ENCODE results near the gene KCNAB1.
"Not testable (repeated sequence)": the region's sequence is repeated elsewhere in the genome, so short reads cannot be mapped to it uniquely, and the experiment has no call there.

The KCNAB1 gene

DNA sequence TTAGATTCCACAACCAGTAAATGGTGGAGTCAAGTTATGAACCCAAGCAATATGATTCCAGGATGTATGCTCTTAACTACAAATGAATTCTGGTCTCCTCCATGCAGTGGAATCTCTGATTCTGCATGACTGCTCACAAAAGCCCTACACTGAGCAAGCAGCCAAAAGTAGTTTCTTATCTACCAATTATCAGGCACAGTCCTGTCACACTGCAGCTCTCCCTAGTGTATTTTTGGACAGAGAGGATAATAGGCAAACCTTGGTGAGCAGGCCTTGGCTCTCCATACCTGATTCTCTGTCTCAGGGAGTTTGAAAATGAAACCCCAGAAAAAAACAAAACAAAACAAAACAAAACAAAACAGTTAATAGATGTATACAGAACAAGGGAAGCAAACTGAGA lies 438.0 kb downstream of the KCNAB1 start:
- no peaks in the 10 kb centered on the region for H3K36me3 ChIP-seq (ENCODE audit: control insufficient read depth, insufficient read depth, low read length)
- no peak overlapping the region for H3K4me3 ChIP-seq (ENCODE audit: low read length)
- no peaks in the 10 kb centered on the region for H3K9me3 ChIP-seq (ENCODE audit: control insufficient read depth, low read length)

DNA sequence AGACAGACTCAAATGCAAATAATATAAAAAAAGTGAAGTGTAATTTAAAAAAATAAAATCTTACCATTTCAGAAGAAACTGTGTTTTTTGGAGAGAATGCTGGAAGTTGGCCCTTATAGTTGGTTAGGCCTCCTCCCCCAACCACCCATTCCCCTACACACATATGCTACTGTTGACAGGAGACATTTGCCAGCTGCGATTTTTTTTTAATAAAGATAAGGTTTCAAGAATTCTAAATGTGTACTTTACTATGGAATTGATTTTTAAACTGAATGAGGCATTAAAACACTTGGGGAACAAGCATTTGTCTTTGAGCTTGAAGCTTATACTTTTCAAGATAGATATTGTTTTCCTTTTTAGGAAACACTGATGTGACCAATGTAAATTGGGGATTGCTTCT lies 438.9 kb downstream of the KCNAB1 start:
- Histone ChIP-seq H3K9me3 (ENCODE audit: control insufficient read depth, low read length) (no peaks in the 10 kb centered on the region), H3K27me3 (ENCODE audit: control insufficient read depth, insufficient read depth, low read length) (no peaks in the 10 kb centered on the region), H3K36me3 (ENCODE audit: control insufficient read depth, insufficient read depth, low read length) (no peaks in the 10 kb centered on the region), H3K4me1 (ENCODE audit: control insufficient read depth, insufficient read depth, low read length) (no peaks in the 10 kb centered on the region), H3K4me3 (ENCODE audit: low read length) (no peak overlapping the region), H3K9ac (ENCODE audit: low read length) (no peak overlapping the region)

More for the DNA sequence above, 438.0 kb downstream of the KCNAB1 start:
- H3K27me3 ChIP-seq (ENCODE audit: control insufficient read depth, insufficient read depth, low read length): no peaks in the 10 kb centered on the region
- peaks cover 5% of the 10 kb centered on the region for H3K4me1 ChIP-seq (ENCODE audit: control insufficient read depth, insufficient read depth, low read length)
- H3K9ac ChIP-seq (ENCODE audit: low read length): no peak overlapping the region

DNA sequence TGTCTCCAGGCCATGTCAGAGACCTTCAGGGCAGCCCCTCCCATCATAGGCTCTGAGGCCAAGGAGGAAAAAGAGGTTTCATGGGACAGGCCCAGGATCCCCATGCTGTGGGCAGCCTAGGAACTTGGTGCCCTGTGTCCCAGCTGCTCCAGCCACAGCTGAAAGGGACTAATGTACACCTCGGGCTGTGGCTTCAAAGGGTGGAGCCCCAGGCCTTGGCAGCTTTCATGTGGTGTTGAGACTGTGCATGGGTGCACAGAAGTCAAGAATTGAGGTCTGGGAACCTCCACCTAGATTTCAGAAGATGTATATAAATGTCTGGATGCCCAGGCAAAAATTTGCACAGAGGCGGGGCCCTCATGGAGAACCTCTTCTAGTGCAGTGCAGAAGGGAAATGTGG lies 441.2 kb downstream of the KCNAB1 start:
- H3K9me3 ChIP-seq (ENCODE audit: control insufficient read depth, low read length): no peaks in the 10 kb centered on the region
- no peaks in the 10 kb centered on the region for H3K36me3 ChIP-seq (ENCODE audit: control insufficient read depth, insufficient read depth, low read length)
- H3K27me3 ChIP-seq (ENCODE audit: control insufficient read depth, insufficient read depth, low read length): no peaks in the 10 kb centered on the region
- no peak overlapping the region for H3K4me3 ChIP-seq (ENCODE audit: low read length)
- no peaks in the 10 kb centered on the region for H3K4me1 ChIP-seq (ENCODE audit: control insufficient read depth, insufficient read depth, low read length)
- H3K9ac ChIP-seq (ENCODE audit: low read length): no peak overlapping the region

DNA sequence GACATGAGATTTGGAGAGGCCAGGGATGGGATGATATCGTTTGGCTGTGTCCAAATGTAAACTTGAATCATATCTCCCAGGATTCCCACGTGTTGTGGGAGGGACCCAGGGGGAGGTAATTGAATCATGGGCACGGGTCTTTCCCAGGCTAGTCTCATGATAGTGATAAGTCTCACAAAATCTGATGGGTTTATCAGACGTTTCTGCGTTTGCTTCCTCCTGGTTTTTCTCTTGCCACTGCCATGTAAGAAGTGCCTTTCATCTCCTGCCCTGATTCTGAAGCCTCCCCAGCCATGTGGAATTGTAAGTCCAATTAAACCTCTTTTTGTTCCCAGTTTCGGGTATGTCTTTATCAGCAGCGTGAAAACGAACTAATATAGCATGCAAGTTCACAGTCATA lies 442.1 kb downstream of the KCNAB1 start:
- H3K9me3 ChIP-seq (ENCODE audit: control insufficient read depth, low read length); H3K9ac ChIP-seq (ENCODE audit: low read length); H3K4me1 ChIP-seq (ENCODE audit: control insufficient read depth, insufficient read depth, low read length); H3K36me3 ChIP-seq (ENCODE audit: control insufficient read depth, insufficient read depth, low read length); H3K4me3 ChIP-seq (ENCODE audit: low read length); H3K27me3 ChIP-seq (ENCODE audit: control insufficient read depth, insufficient read depth, low read length): not testable (repeated sequence)

DNA sequence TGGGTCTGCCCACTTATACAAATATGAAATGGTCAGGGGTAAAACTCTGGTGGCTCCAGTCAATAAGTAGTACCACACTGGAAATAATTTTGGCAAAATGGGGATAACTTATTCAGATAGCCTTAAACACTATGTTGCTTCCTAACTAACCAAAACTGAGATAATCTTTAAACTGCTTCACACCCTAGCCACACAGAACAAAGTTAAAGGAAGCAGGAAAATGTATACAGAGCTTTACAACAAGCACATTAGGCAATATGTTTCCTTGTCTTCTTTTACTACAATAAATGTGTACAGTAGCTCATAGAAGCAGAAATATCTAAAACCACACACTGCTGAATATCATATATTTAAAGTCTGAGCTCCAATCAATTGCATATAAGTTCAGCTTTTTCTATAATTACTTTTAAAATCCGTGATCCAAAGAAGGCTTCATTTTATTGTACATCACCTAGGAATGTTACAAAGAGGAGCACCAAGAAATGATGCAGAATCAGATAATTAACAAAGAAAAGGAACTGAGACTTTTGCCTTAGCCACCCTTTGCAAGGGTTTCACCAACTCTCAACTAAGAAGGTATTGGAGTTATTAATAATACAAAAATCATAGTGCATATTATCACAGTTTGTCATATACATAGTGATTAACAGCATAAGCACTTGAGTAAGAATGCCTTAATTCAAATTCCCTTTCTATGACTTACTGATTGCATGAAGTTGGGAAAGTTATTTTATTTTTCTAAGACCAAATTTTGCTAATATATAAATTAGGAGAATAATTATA lies 443.7 kb downstream of the KCNAB1 start:
- Histone ChIP-seq H3K4me3 (ENCODE audit: low read length) (no peak overlapping the region), H3K9me3 (ENCODE audit: control insufficient read depth, low read length) (no peaks in the 10 kb centered on the region), H3K4me1 (ENCODE audit: control insufficient read depth, insufficient read depth, low read length) (no peaks in the 10 kb centered on the region), H3K9ac (ENCODE audit: low read length) (no peak overlapping the region), H3K27me3 (ENCODE audit: control insufficient read depth, insufficient read depth, low read length) (no peaks in the 10 kb centered on the region), H3K36me3 (ENCODE audit: control insufficient read depth, insufficient read depth, low read length) (no peaks in the 10 kb centered on the region)

DNA sequence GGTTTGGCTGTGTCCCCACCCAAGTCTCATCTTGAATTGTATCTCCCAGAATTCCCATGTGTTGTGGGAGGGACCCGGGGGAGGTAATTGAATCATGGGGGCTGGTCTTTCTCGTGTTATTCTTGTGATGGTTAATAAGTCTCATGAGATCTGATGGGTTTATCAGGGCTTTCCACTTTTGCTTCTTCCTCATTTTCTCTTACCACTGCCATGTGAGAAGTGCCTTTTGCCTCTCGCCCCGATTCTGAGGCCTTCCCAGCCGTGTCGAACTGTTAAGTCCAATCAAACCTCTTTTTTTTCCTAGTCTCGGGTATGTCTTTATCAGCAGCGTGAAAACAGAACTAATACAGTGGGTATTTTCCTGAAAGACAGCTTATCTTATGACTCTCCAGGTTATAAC lies 448.6 kb downstream of the KCNAB1 start:
- not testable (repeated sequence) for H3K9ac ChIP-seq (ENCODE audit: low read length); H3K4me1 ChIP-seq (ENCODE audit: control insufficient read depth, insufficient read depth, low read length); H3K36me3 ChIP-seq (ENCODE audit: control insufficient read depth, insufficient read depth, low read length); H3K27me3 ChIP-seq (ENCODE audit: control insufficient read depth, insufficient read depth, low read length); H3K4me3 ChIP-seq (ENCODE audit: low read length); H3K9me3 ChIP-seq (ENCODE audit: control insufficient read depth, low read length)

DNA sequence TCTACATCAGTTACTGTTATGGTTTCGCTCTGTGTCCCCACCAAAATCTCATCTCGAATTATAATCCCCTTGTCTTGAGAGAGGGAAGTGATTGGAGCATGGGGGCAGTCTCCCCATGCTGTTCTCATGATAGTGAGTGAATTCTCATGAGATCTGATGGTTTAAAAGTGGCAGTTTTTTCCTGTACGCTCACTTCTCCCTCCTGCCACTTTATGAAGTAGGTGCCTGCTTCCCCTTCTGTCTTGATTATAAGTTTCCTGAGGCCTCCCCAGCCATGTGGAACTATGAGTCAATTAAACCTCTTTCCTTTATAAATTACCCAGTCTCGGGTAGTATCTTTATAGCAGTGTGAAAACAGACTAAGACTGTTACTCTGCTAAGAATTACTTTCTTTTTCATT lies 449.5 kb downstream of the KCNAB1 start:
- H3K27me3 ChIP-seq (ENCODE audit: control insufficient read depth, insufficient read depth, low read length); H3K4me3 ChIP-seq (ENCODE audit: low read length); H3K4me1 ChIP-seq (ENCODE audit: control insufficient read depth, insufficient read depth, low read length); H3K9ac ChIP-seq (ENCODE audit: low read length); H3K36me3 ChIP-seq (ENCODE audit: control insufficient read depth, insufficient read depth, low read length); H3K9me3 ChIP-seq (ENCODE audit: control insufficient read depth, low read length): not testable (repeated sequence)

DNA sequence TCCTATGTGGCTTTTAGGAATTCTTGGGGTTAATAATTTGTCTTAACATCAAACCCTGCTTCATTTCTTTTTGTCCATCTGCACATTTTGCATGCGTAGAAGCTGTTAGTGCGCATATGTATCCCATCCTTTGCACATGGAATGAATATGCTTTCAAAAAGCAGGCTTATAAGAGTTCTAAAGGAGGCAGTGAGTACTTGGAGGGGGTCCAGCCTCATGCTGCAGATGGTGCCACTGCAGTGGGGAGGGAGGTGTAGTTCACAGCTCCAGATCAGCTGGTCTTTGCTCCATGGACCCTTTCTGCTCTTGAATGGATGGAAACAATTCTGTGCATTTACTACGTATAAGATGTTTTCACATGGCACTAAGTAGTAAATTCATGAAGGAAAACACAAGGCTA lies 455.3 kb downstream of the KCNAB1 start:
- no peaks in the 10 kb centered on the region for H3K9me3 ChIP-seq (ENCODE audit: control insufficient read depth, low read length)
- no peaks in the 10 kb centered on the region for H3K27me3 ChIP-seq (ENCODE audit: control insufficient read depth, insufficient read depth, low read length)
- H3K4me3 ChIP-seq (ENCODE audit: low read length): no peak overlapping the region
- H3K4me1 ChIP-seq (ENCODE audit: control insufficient read depth, insufficient read depth, low read length): peaks cover 13% of the 10 kb centered on the region
- H3K36me3 ChIP-seq (ENCODE audit: control insufficient read depth, insufficient read depth, low read length): no peaks in the 10 kb centered on the region
- no peak overlapping the region for H3K9ac ChIP-seq (ENCODE audit: low read length)

DNA sequence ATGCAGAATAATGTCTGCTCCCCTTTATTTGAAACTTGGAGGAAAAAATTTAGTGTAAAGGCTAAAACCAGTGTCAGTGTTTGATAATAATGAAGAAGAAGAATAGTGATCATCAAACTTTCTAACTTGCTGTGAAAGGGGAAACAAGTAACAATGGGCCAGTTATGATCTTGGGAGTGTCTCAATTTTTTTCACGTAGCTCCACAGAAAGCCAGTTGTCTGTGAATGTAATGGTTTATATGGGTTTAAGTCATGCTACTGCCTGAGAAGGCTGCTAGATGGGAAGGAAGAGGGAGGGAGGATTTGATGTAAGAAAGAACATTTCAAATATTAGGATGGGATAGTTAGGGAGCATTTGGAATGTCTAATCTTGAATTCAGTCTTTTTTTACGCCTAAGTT lies 455.7 kb downstream of the KCNAB1 start:
- Histone ChIP-seq H3K9me3 (ENCODE audit: control insufficient read depth, low read length) (no peaks in the 10 kb centered on the region), H3K4me3 (ENCODE audit: low read length) (no peak overlapping the region), H3K27me3 (ENCODE audit: control insufficient read depth, insufficient read depth, low read length) (no peaks in the 10 kb centered on the region), H3K4me1 (ENCODE audit: control insufficient read depth, insufficient read depth, low read length) (peaks cover 13% of the 10 kb centered on the region), H3K36me3 (ENCODE audit: control insufficient read depth, insufficient read depth, low read length) (no peaks in the 10 kb centered on the region), H3K9ac (ENCODE audit: low read length) (no peak overlapping the region)

DNA sequence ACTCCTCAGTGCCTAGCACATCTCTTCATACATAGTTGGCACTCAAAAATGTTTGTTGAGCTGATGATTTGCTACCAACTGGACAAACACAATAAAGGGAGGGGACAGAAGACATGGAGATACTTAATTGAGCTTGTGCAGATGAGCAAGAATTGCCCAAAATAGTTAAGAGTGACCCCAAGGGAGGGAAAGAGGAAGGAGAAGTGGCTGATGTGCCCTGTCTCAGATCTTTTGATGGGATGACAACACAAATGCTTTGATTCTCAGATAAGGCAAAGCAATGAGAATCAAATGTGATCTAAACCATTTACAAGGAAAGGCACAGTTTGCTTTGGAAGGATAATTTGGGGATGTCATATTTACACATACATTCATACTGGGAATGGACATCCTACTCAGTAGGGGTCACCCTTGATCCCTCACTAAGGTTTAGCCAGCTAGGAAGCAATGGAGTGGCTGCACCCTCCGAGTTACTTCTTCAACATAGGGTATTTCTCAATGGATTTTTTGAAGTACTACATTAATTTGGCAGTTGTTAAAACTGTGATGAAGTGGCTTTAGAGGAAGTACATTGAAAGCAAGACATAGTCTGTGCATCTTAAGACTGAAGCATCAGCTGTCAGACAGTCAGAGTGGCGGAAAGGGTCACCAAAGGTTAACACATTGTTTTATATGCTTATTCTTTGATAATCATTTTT lies 456.4 kb downstream of the KCNAB1 start:
- no peaks in the 10 kb centered on the region for H3K27me3 ChIP-seq (ENCODE audit: control insufficient read depth, insufficient read depth, low read length)
- H3K9ac ChIP-seq (ENCODE audit: low read length): no peak overlapping the region
- H3K4me1 ChIP-seq (ENCODE audit: control insufficient read depth, insufficient read depth, low read length): peaks cover 13% of the 10 kb centered on the region
- no peaks in the 10 kb centered on the region for H3K36me3 ChIP-seq (ENCODE audit: control insufficient read depth, insufficient read depth, low read length)
- H3K4me3 ChIP-seq (ENCODE audit: low read length): no peak overlapping the region
- no peaks in the 10 kb centered on the region for H3K9me3 ChIP-seq (ENCODE audit: control insufficient read depth, low read length)

DNA sequence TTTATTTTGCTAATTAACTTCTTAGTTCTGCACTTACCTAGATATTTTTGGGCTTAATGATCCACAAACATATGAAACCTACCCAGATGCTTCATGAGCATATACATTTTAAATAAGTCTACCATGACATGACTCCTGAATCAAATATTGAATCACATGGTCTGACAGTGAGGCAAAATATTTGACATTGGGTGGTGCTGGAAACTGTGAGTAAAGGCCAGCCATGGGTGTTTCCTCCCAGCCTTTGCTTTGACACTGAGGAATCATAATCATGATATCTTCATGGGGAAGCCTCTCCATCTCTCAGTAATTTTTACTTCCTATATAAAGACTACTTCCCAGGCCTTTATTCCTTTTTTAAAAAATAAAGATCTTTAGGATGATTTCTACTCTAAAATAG lies 457.4 kb downstream of the KCNAB1 start:
- Histone ChIP-seq H3K27me3 (ENCODE audit: control insufficient read depth, insufficient read depth, low read length) (no peaks in the 10 kb centered on the region), H3K36me3 (ENCODE audit: control insufficient read depth, insufficient read depth, low read length) (no peaks in the 10 kb centered on the region), H3K9ac (ENCODE audit: low read length) (no peak overlapping the region), H3K4me1 (ENCODE audit: control insufficient read depth, insufficient read depth, low read length) (peaks cover 13% of the 10 kb centered on the region), H3K9me3 (ENCODE audit: control insufficient read depth, low read length) (no peaks in the 10 kb centered on the region), H3K4me3 (ENCODE audit: low read length) (no peak overlapping the region)

DNA sequence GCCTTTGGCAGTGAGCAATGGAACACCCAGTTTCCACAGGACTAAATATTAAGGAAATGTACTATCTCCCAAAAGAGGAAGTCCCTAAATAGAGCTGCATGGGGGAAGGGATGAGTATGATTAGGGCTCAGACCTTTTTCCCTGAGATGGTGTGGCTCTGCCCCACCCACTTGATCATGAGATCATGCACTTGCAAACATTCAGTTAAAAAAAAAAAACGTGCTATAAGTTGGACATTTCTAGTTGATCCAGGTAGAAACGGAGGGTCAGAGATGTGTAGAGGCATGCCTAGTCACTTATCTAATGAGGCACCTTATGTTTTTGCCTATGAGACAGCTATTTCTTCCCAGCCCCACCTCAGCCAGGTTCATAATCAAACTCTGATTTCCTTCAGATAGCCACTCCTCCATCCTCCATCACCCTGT lies 459.1 kb downstream of the KCNAB1 start:
- H3K36me3 ChIP-seq (ENCODE audit: control insufficient read depth, insufficient read depth, low read length): no peaks in the 10 kb centered on the region
- H3K9ac ChIP-seq (ENCODE audit: low read length): no peak overlapping the region
- peaks cover 13% of the 10 kb centered on the region for H3K4me1 ChIP-seq (ENCODE audit: control insufficient read depth, insufficient read depth, low read length)
- H3K4me3 ChIP-seq (ENCODE audit: low read length): no peak overlapping the region
- no peaks in the 10 kb centered on the region for H3K27me3 ChIP-seq (ENCODE audit: control insufficient read depth, insufficient read depth, low read length)
- H3K9me3 ChIP-seq (ENCODE audit: control insufficient read depth, low read length): no peaks in the 10 kb centered on the region

Data from mucosa of stomach (tissue), 1 donor.